Epithelial cell of esophagus (primary cell): ENCODE results near the gene NDE1.

Experiments
- DNase-seq: peaks from one replicate; pipeline ENCODE4 v3.0.0; 2010; ENCODE audit warnings: low read depth
- H3K4me3 ChIP-seq: 2 replicates; pipeline ENCODE4 v1.5.1; 2011; ENCODE audit warnings: mild to moderate bottlenecking, low read length, control low read depth
- CTCF ChIP-seq: IDR thresholded peaks from 2 replicates; pipeline ENCODE4 v1.5.1; 2011; ENCODE audit warnings: low read depth, mild to moderate bottlenecking, low read length, control low read depth, inconsistent platforms; ENCODE audit not compliant: insufficient read depth; ENCODE audit errors: missing control alignments

The NDE1 gene

GRCh38 chr16:15650019-15650697 is at the start of gene NDE1:
NDE1 (plus strand) TSS chr16:15650245; CDS start chr16:15664779, 14,534 bp downstream.
- TF ChIP-seq CTCF, result no peak
- H3K4me3 ChIP-seq, result peak within 1 kb of the TSS; percentile 95
- DNase-seq, result peak; percentile 93

- TF ChIP-seq CTCF, result no peak
- H3K4me3 ChIP-seq, result no peak overlapping the region
- DNase-seq, result no peak
These were observed 48.7 kb upstream of the NDE1 start for GRCh38 chr16:15601212-15601879.

- no peak for TF ChIP-seq CTCF
- DNase-seq, result no peak
- no peak overlapping the region for H3K4me3 ChIP-seq
These were observed 47.6 kb upstream of the NDE1 start for GRCh38 chr16:15602285-15603044.

GRCh38 chr16:15604460-15605440 is 45.3 kb upstream of the NDE1 start:
- no peak overlapping the region for H3K4me3 ChIP-seq
- no peak for TF ChIP-seq CTCF
- DNase-seq, result no peak

GRCh38 chr16:15605839-15606517 is 44.1 kb upstream of the NDE1 start:
- TF ChIP-seq CTCF, result no peak
- H3K4me3 ChIP-seq, result no peak overlapping the region
- no peak for DNase-seq
